ENCODE results near the gene GABRB2.
"Not testable (repeated sequence)": the region's sequence is repeated elsewhere in the genome, so short reads cannot be mapped to it uniquely, and the experiment has no call there.

Gene GABRB2

DNA sequence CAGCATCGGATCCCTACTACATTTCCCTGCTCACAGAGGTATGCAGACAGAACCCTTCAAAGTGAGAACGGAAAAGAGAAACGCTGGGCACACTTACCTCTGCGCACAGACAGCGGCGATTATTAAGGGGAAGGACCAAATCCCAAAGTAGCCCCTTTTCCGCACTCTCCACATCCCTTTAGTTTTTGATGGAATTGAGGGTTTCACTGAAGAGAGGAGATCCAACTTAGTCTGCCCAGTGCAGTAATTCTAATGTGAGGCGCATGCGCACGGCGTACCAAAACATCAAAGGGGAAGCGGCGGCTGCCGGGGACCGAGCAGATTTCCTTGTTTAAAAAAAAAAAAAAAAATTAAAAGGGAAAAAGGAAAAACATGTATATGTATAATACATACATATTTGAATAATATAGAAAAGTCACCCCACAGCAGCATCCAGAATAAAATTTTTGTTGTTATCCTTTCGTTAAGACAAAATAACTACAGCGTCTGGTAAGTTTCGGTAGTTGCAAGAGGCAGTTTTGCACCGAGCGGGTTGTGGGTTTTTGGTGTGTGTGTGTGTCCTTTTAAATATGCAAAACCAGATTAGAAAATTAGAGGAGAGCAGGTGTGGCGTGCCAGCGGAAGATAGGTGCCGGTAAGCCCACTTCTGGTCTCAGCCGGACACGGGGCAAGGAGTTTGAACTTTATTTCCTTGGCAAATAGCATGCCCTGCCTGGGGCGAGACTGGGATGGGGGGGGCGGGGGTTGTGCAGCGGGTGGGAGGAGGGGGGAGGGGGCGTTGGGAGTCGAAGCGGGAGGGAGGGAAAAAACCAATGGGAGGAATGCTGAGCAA, at the start of gene GABRB2:
Gene GABRB2 (minus strand): TSS at position 256 of the 832 bp plus-strand sequence. CDS start 82 bp downstream, at position 174.
- peak; percentile 45 to 66 for DNase-seq

DNA sequence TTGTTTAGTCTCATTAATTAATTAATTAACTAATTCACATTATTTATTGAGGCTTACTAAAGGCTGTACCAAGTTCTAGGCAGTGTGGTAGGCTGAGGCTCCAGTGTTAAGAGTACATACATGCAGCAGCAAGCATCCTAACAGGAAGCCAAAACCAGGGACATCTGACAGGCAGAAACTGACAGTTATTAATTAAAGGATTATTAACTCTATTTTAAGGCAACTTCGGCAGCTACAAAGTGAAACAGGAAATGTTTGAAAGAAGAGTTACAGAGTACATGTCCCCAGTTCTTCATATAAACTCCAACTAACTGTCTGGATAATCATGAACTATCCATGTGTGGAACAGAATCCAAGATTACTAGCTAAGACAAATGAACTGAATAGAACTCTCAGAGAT, 39.3 kb upstream of the GABRB2 start:
- no peak for DNase-seq

DNA sequence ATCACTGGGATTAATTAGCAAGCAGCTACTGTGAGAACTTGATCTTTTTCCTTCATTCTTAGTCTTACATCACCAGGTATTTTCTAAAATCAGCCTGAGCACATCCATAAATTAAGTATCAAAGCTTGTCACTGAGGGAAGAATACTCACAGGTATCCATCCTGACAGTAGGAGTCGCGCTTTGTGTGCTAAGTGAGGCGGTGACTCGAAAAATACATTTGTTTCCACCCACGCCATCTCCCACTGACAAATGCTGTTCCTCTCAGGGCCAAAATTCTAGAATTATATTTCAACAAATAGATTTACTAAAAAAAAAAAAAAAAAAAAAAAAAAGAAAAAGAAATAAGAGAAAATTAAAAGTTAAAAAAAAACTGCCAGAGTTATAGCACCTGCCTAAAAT, 34.1 kb upstream of the GABRB2 start:
- no peak for DNase-seq

DNA sequence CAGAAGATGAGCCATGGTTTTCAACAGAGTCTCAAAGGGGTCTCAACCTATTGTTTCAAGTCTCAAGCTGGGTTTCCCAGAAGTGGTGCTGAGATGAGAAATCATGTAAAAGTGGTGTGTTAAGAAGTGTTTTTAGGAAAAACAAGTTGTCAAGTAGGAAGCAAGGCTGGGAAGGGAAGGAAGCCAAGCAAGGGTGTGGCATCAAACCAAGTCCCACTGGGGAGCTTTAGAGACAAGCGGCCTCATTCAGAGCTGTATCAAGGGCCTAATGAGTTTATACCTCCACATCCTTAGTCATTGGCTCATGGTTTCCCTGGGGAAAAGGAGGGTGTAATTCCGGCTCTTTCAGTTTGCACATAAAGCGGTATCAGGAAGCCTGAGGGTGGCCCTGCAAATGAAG, 26.4 kb upstream of the GABRB2 start:
- DNase-seq: no peak

DNA sequence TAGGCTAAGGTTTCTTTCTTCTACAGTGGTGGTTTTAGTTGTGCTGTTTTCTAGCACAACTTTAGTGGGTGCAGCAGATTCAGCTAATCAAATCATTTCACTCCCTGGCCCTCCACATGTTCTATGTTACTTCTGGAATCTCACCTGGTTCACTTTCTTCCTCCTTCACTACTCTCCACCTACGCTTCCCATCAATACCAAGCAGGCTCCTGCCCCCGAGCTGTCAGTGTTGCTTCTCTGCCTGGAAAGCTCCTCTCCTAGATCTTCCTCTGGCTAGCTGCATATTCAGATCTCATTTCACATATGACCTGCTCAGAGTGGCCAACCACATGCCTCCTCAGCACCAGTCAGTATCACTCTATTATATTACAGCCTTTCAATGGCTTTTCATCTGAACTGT, 19.6 kb upstream of the GABRB2 start:
- no peak for DNase-seq

DNA sequence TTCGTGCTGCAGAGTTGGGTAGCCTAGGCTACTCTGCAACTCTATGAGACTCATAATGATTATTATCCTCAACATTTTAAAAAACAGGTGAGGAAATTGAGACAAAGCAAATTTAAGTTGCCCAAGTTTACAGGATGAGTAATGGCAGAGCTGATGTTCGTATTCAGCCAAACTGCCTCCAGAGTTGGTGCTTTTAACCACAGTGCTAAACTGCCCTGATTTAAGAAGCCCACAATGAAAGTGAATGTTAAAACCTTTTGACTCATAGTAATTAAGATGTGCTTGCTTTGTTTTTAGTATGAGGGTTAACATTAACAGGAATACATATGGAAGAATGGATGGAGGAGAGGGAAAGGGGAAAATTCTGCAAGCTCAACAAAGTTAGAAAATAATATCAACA, 15.9 kb upstream of the GABRB2 start:
- DNase-seq: no peak

DNA sequence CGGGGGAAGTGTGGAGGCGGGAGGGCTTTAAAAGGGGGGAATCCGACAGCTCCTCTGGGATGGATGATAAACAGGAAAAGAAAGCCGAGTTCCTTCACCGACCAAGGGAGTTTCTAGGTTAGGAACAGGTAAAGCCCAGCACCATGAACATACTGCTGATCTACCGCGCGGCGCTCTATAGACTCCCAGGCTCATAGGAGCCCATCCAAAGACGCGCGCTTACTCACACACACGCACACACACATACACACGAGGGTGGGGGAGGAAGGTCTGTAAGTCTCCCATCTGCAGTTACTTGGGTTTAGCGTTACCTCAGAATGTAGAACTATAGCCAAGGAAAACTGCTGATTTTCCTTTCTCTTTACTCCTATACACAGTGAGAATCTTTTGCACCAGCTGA, 2.6 kb upstream of the GABRB2 start:
- DNase-seq: peak in 1 of 2 experiments; percentile 28

DNA sequence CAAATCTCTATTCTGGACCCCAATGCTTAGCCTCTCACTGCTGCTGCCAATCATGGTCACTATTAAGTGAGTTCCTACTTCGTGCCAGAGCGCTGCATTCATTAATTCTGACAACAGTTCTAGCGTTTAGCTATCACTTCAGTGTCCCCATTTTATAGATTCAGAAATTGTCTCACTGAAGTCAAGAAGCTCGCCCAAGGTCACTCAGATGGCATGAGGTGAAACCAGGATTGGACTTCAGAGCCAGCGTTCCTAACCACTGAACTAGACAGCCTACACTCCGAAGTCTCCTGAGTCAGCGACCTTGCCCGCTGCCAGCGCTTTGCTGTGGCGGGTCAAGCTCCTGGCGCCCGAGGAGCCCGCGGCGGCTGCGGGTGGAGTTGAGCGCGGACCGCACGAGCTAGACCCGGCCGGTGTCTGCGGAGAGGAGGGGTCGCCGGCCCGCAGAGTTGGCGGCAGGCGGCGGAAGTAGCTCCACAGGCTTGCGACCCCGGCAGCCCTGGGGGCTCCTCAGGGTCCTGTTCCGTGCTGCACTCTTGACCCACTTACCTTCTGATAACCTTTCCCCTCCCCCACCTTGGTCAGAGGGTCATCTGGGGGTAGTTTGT, 2.1 kb upstream of the GABRB2 start:
- peak in 1 of 2 experiments; percentile 28 for DNase-seq

DNA sequence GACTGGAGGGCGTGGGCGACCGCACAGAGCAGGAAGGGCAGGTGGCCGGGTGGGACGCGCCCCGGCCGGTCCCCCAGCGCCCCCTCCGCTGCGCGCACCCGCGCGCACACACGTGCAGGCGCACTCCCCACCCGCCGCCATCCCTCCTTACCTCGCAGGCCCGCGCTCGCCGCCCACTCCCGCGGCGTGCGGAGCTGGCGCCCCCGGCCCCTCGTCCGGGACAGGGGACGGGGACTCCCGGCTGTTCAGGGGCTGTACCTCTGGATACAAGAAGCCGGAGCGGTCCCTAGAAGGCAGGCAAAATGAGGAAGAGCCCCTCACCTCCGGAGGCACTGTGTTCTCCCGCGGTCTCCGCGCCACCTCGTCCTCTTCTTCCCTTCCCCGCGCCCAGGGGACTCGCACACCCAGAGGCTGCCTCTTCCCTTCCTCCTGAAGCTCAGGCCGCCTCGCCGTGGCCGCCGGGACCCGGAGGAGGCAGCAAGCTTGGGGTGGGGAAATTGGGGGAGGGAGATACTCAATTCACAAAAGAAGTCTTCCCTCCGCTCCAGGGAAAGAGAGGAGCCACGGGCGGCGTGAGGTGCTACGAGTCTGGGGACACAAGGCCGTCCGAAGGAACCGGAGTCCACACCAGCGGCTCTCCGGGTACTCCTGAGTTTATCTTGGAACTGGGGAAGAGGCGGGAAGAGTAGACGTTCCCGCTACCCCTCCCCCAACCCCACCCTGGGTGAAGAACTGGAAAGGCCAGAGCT, 1.4 kb upstream of the GABRB2 start:
- DNase-seq: peak; percentile 8 to 46

DNA sequence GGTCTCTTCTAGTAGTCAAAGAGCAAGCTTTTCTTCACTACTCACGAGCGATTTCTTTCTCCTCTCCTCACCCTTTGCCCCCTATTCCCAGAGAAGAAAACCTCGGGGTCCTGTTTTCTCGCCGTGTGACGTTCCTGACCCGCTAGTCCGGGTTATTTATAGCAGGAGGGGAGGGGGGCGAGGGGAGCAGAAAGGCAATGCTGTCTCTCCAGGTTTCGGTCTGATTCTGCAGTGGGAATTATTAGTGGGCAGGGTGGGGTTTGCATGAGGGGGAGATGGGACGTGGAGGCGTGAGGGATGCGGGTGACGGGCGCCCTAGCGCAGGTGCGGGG, 847 bp upstream of the GABRB2 start:
- no peak for DNase-seq

DNA sequence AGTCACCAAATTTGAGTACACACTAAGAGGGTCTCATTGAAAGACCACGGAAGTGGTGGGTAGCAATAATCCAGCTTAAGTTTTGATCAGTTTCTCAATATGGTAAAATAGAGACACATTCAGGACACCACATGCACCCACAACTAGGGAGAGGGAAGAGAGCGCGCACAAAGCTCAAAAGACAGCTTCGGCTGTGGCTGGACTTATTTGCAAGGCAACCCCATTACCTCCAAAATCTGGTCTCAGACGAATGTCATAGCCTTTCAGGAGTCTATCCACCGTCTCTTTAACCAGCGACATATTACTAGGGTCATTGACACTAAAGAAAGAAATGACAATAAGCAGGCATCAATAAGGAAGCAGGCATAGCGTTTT, 443 bp downstream of the GABRB2 start:
- DNase-seq: no peak

DNA sequence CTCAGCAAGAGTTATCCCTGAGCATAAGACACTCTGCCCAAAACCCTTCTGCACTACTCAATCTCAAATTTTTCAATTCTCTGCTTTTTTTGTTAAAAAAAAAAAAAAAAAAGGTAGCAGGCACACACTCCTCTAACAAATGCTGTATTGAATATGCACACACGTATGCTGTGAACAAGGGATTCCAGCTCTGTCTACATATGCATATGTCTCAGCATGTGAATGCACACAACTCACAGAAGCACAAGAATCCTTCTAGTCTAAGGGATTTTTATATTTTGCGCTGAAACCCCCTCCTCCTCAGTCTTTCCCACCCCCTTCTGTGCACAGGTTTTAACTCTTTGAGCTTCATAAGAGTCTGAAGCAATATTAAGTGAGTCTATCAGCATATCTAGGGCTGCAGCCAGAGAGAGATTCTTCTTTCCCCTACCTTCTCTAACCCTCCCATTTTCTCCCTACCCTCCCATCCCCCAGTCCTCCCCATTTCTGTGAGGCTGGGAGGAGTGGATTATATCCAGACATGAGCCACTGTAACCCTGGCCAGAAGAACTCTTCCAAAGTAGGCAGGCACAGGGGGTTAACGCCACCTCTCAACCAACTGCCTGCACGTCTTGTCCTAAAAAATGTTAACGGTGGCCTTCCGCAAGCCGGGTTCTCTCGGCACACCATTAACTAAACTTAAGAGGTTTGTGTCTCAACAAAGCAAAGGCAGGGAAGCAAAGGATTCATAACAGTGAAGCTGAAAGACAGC, 1.0 kb downstream of the GABRB2 start:
- DNase-seq: no peak

DNA sequence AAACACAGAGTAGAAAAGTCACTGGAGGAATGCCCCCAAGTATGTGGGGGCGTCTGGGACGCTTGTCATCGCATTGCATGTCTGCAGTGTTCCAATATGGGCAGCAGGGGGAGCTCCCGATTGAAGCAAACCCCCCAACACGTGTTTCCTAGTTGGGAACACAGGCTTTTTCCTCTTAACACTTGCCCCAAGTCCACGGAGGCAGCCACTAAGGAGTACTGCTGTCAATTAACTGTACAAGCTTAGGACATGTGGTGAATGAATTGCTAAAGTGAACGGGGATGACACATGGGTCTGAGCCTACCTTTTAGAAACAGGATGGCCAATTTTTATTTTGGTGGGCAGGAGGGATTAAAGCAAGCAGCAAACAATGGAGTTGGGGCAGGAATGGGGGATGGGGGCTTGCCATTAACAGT, 2.2 kb downstream of the GABRB2 start:
- DNase-seq: peak; percentile 13 to 66

DNA sequence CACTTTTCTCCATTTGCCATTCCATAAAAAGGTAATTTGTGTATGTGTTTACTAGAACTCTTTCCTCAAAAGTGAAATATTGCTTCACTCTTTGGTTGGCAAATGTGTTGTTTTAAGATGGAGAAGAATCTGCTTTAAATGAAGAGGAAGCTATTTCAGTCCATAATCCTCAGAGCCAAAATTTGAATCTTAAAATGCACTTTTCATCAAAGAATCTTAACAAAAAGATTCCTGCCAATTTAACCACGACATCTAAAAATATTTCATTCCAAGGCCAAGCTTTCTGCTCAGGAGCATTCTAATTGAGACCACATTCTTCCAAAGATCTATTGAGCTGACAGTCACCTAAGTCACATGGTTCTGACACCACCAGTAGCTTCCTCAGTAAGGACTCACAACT, 7.5 kb downstream of the GABRB2 start:
- DNase-seq: no peak

DNA sequence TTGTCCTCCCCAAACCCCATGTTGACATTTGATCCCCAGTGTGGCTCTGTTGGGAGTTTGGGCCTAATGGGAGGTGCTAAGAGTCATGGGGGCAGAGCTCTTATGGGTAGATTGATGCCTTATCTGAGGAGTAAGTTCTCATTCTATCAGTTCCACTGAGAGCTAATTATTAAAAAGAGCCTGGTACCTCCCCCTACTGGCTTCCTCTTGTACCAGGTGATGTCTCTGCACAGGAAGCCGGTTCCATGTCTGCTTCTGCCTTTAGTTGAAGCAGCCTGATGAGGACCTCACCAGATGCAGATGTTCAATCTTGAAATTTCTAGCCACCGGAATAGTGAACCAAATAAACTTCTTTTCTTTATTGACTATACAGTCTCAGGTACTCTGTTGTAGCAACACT, 10.8 kb downstream of the GABRB2 start:
- peak in 1 of 2 experiments; percentile 1 for DNase-seq

DNA sequence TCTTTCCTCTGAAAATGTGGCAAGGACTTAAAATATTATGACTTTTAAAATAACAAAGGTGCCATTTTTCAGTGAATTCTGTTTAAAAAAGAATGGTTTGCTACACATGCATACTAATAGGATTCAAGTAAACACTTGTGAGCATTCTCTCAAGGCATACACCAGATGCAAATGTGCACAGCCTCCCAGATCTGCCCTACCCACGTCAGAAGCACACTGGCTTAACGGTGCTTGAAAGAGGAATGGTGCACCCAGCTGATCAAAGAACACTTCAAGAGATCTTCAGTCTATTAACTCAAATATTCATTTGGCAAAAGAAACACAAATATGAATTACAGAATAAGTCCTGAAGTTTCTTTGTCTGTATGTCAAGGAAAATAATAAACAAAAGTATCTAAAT, 15.8 kb downstream of the GABRB2 start:
- DNase-seq: peak in 1 of 2 experiments; percentile 26

DNA sequence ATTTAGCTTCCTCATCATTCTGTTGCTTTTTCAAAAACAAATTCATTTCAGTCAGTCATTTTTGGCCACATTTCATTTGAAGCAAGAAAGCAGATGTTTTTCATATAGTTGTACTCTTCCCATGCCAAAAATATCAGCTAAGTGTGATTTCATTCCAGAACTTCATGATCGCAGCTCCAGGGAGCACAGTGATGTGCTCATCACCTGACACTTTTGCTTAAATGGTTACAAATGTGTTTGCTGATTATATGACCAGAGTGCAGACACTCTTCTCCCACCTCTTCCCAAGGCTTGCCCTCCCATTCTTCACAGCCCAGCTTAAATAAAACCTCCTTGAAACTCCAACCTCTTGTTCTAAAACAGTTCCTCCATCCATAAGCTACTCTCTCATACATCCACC, 32.6 kb downstream of the GABRB2 start:
- DNase-seq: no peak

DNA sequence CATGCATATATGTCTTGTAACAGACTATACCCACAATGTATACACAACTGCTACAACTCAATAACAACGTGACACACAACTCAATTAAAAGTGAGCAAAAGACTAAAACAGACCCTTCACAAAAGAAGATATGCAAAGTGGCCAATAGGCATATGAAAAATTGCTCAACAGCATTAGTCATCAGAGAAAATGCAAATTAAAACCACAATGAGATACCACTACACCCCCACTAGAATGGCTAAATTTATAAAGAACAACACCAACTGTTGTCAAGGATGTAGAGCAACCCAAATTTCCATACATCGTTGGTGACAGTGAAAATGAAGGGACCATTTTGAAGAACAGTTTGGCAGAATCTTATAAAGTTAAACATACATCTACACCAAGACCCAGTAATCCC, 38.9 kb downstream of the GABRB2 start:
- DNase-seq: peak; percentile 35 to 64

DNA sequence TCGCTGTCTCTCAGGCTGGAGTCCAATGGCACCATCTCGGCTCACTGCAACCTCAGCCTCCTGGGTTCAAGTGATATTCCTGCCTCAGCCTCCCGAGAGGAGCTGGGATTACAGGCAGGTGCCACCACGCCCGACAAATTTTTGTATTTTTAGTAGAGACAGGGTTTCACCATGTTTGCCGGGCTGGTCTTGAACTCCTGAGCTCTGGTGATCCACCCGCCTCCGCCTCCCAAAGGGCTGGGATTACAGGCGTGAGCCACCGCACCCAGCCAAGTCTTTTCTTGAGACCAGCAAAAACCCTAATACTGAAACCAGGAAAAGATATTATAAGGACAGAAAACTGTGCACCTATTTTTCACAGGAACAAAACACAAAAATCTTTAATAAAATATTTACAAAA, 41.4 kb downstream of the GABRB2 start:
- DNase-seq: not testable (repeated sequence)

DNA sequence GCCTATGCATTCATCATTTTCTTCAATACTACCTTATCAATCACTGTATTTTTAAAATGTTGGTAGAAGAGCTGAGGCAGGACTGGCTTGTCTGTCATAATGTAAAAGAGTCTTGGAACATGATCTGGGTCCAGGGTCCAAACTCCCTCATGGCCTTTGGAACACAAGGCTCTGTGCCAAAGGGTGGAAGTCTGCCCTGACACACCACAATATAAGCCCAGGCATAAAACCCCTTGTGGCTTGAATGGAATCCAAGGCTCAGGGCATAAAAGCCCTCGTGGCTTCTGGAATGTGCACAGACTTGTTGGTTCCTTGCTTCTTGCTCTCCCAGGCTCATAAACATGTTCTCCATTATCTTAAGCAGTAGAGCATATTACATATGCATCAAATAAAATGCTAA, 48.0 kb downstream of the GABRB2 start:
- DNase-seq: no peak

DNA sequence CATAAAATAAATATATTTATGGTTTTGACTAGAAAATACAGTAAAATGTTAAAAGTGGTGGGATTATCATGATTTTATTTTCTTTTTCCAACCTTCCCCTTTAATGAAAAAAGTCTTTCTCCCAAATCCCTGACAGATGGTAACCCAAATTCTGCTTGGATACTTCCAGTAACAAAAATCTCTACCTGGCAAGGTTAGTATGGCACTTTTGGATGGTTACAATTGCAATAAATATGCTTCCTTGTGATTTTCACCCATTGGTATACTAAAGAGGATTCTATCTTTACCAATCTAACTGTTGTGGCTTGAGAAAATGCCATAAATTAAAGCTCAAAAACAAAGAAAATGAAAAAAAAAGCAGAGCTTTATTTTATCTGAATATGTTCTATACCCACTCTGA, 62.8 kb downstream of the GABRB2 start:
- DNase-seq: no peak

DNA sequence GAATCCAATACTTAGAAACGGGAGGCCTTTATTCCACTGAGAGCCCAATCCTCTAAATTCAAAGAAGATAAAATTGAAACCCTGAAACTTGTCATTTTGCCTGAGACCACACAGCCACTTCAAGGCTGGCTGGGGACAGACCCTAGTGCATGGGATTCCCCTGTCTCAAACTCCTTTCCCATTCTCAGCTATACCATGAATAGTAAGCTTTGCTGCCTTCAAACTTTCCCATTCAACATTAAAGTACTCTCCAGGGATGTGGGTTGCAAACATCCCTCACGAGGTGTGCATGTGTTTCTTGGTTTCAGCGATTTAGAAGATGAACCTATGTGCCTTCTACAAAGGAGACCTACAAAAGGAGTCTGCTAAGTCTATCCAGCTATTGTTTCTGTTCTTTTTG, 64.6 kb downstream of the GABRB2 start:
- DNase-seq: no peak

DNA sequence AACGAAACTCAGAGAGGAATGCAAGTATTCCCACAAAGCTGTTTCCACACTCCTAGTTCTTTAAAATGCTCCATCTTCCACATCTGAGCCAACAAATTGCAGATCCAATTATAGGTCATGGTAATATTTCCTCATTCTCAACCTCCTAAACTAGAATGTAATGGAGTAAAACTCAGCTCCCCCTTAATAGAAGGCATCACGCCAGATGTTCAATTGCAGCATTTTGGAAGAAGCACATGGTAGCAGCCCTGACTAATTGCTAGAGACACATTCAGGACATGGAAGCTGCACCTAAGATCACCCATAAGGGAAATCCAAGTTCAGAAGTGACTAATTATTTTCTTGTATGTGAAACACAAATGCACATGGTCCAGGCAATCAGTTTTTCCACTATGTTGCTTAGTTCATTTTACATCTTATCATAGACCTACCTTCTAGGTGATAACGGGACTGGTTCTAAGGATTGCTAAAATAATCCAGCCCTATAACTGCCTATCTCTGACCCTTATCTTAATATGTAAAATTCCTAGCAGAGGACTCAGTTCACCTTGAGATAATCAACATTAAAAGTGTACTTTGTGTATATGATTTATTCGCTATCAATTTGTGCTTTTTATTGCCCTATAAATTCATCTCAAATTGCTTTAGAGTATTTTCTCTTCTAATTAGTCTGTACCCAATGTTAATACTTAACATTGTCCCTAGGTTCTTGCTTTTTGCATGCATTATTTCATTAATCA, 75.1 kb downstream of the GABRB2 start:
- DNase-seq: no peak
